ENCODE measurements around the gene MLEC. TPM values are rescaled to one million over a fixed set of nuclear protein-coding genes. Genes with fewer than 3 reads are reported as not detected.
"Not testable (repeated sequence)": the region's sequence is repeated elsewhere in the genome, so short reads cannot be mapped to it uniquely, and the experiment has no call there.

The MLEC gene
- total RNA-seq, 1 donor from 2014 or later, result 50.8 TPM

GRCh38 chr12:120725151-120725658, 38.3 kb downstream of the MLEC start:
- no peaks in the 10 kb centered on the region for H3K27me3 Mint-ChIP-seq (ENCODE audit: unreplicated experiment)
- no peak for TF ChIP-seq CTCF (IDR thresholded peaks at IDR 0.05; ENCODE audit: partially characterized antibody, unreplicated experiment)
- DNase-seq, result no peak
- peak overlapping the region; percentile 84 for H3K4me3 Mint-ChIP-seq (ENCODE audit: unreplicated experiment)
- peak overlapping the region; percentile 36 for H3K27ac Mint-ChIP-seq (ENCODE audit: unreplicated experiment)
- peaks cover 8% of the 10 kb centered on the region for H3K4me1 Mint-ChIP-seq (ENCODE audit: low read depth, unreplicated experiment)
- H3K36me3 Mint-ChIP-seq (ENCODE audit: unreplicated experiment), result no peaks in the 10 kb centered on the region
- H3K9me3 Mint-ChIP-seq (ENCODE audit: unreplicated experiment), result peaks cover 6% of the 10 kb centered on the region

- no peak for TF ChIP-seq CTCF (IDR thresholded peaks at IDR 0.05; ENCODE audit: partially characterized antibody, unreplicated experiment)
- peak within 1 kb of the TSS; percentile 36 for H3K27ac Mint-ChIP-seq (ENCODE audit: unreplicated experiment)
- peaks cover 6% of the 10 kb centered on the region for H3K9me3 Mint-ChIP-seq (ENCODE audit: unreplicated experiment)
- H3K4me3 Mint-ChIP-seq (ENCODE audit: unreplicated experiment), result peak within 1 kb of the TSS; percentile 89
- peak; percentile 92 for DNase-seq
- peaks cover 8% of the 10 kb centered on the region for H3K4me1 Mint-ChIP-seq (ENCODE audit: low read depth, unreplicated experiment)
- peaks cover 1% of the 10 kb centered on the region for H3K27me3 Mint-ChIP-seq (ENCODE audit: unreplicated experiment)
- H3K36me3 Mint-ChIP-seq (ENCODE audit: unreplicated experiment), result no peaks in the 10 kb centered on the region
Measured at GRCh38 chr12:120725659-120726509, 38.9 kb downstream of the MLEC start, which contains the start of gene ACADS. Gene ACADS, plus strand, starts transcription at chr12:120725826. Its CDS starts 60 bp downstream, at chr12:120725886.

GRCh38 chr12:120726510-120726793, 39.5 kb downstream of the MLEC start:
- TF ChIP-seq CTCF (IDR thresholded peaks at IDR 0.05; ENCODE audit: partially characterized antibody, unreplicated experiment), result no peak
- no peak for DNase-seq

GRCh38 chr12:120726961-120727360, 40.0 kb downstream of the MLEC start:
- Mint-ChIP-seq H3K36me3 (ENCODE audit: unreplicated experiment) (no peaks in the 10 kb centered on the region), H3K27ac (ENCODE audit: unreplicated experiment) (no peak overlapping the region), H3K27me3 (ENCODE audit: unreplicated experiment) (peaks cover 1% of the 10 kb centered on the region), H3K4me1 (ENCODE audit: low read depth, unreplicated experiment) (peaks cover 8% of the 10 kb centered on the region), H3K9me3 (ENCODE audit: unreplicated experiment) (peaks cover 6% of the 10 kb centered on the region), H3K4me3 (ENCODE audit: unreplicated experiment) (peak overlapping the region; percentile 89)
- no peak for DNase-seq
- no peak for TF ChIP-seq CTCF (IDR thresholded peaks at IDR 0.05; ENCODE audit: partially characterized antibody, unreplicated experiment)

More at GRCh38 chr12:120726510-120726793, 39.5 kb downstream of the MLEC start:
- Mint-ChIP-seq H3K4me1 (ENCODE audit: low read depth, unreplicated experiment) (peaks cover 8% of the 10 kb centered on the region), H3K27me3 (ENCODE audit: unreplicated experiment) (peaks cover 1% of the 10 kb centered on the region), H3K9me3 (ENCODE audit: unreplicated experiment) (peaks cover 6% of the 10 kb centered on the region), H3K4me3 (ENCODE audit: unreplicated experiment) (peak overlapping the region; percentile 89), H3K36me3 (ENCODE audit: unreplicated experiment) (no peaks in the 10 kb centered on the region), H3K27ac (ENCODE audit: unreplicated experiment) (no peak overlapping the region)

GRCh38 chr12:120732198-120732597, 45.2 kb downstream of the MLEC start:
- H3K27ac Mint-ChIP-seq (ENCODE audit: unreplicated experiment); H3K9me3 Mint-ChIP-seq (ENCODE audit: unreplicated experiment); H3K4me1 Mint-ChIP-seq (ENCODE audit: low read depth, unreplicated experiment); DNase-seq; H3K36me3 Mint-ChIP-seq (ENCODE audit: unreplicated experiment); H3K27me3 Mint-ChIP-seq (ENCODE audit: unreplicated experiment); H3K4me3 Mint-ChIP-seq (ENCODE audit: unreplicated experiment): not testable (repeated sequence)

Data from glutamatergic neuron (in vitro differentiated cells).